Loucy (cell line): ENCODE measurements around the gene B4GALNT3.
"Not testable (repeated sequence)": the region's sequence is repeated elsewhere in the genome, so short reads cannot be mapped to it uniquely, and the experiment has no call there.

Experiments
- EZH2phosphoT487 ChIP-seq: fragments of 200-600 bp; IDR thresholded peaks from 2 replicates; pipeline ENCODE4 v1.6.1; 2018; ENCODE audit warnings: antibody characterized with exemption, mild to moderate bottlenecking, moderate library complexity, borderline replicate concordance
- TF ChIP-seq, protein P1 (sequence below): fragments of 200-600 bp; sonication (generic); conservative IDR thresholded peaks from 2 replicates; pipeline ENCODE4 v1.5.1; 2014; ENCODE audit warnings: mild to moderate bottlenecking, antibody characterized with exemption, low read length

DNA sequence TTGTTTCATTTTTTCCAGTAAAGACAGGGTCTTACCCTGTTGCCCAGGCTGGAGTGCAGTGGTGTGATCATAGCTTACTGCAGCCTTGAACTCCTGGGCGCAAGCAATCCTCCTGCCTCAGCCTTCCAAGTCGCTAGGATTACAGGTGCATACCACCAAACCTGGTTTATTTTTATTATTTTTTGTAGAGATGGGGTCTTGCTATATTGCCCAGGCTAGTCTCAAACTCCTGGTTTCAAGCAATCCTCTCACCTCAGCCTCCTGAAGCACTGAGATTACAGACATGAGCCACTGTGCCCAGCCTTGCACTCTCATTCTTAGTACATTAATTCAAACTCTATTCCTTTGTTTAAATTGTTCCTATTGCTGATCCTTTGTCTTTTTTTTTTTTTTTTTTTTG lies 24.0 kb upstream of the B4GALNT3 start:
- TF ChIP-seq, protein P1, sequence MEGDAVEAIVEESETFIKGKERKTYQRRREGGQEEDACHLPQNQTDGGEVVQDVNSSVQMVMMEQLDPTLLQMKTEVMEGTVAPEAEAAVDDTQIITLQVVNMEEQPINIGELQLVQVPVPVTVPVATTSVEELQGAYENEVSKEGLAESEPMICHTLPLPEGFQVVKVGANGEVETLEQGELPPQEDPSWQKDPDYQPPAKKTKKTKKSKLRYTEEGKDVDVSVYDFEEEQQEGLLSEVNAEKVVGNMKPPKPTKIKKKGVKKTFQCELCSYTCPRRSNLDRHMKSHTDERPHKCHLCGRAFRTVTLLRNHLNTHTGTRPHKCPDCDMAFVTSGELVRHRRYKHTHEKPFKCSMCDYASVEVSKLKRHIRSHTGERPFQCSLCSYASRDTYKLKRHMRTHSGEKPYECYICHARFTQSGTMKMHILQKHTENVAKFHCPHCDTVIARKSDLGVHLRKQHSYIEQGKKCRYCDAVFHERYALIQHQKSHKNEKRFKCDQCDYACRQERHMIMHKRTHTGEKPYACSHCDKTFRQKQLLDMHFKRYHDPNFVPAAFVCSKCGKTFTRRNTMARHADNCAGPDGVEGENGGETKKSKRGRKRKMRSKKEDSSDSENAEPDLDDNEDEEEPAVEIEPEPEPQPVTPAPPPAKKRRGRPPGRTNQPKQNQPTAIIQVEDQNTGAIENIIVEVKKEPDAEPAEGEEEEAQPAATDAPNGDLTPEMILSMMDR, result not testable (repeated sequence)
- TF ChIP-seq EZH2phosphoT487, result not testable (repeated sequence)
